HG02840 (cell line): Measurements from ENCODE around the gene DNAJB9.

Experiments used
- ATAC-seq: cut with Tn5 transposase; IDR thresholded peaks from one replicate; pipeline ENCODE4 v1.9.1; 2021; ENCODE audit warnings: mild to moderate bottlenecking, moderate library complexity, moderate number of reproducible peaks; ENCODE audit not compliant: unreplicated experiment, low FRiP score

The DNAJB9 gene

GRCh38 chr7:108603656-108604306 lies 34.1 kb downstream of the DNAJB9 start:
- no peak for ATAC-seq

GRCh38 chr7:108604307-108605077 lies 34.8 kb downstream of the DNAJB9 start:
- ATAC-seq = no peak

- no peak for ATAC-seq
These were observed 36.0 kb downstream of the DNAJB9 start for GRCh38 chr7:108605559-108606201.

- ATAC-seq = no peak
These were observed 40.0 kb downstream of the DNAJB9 start for GRCh38 chr7:108609643-108610042.

DNA sequence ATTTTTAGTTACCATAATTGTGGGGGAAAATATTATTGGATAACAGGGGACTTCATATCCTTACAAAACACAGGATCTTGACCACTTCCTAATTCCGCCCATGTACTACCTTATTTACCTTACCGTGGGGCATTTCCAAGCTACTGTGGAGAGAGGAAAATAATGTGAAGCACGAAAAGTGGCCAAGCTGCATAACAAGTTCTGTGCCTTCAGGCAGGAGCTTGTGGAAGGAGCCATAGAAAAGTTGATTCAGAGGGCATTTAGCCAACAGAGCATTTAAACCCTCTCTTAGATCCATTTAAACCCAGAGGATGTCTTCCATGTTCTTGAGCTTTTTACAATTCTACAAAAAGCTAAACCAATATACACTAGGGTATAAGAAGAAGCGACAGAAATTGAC lies 41.6 kb downstream of the DNAJB9 start:
- no peak for ATAC-seq

- ATAC-seq = no peak
These were observed 43.7 kb downstream of the DNAJB9 start for GRCh38 chr7:108613147-108613948.

- no peak for ATAC-seq
These were observed 44.3 kb downstream of the DNAJB9 start for GRCh38 chr7:108613949-108614381.

DNA sequence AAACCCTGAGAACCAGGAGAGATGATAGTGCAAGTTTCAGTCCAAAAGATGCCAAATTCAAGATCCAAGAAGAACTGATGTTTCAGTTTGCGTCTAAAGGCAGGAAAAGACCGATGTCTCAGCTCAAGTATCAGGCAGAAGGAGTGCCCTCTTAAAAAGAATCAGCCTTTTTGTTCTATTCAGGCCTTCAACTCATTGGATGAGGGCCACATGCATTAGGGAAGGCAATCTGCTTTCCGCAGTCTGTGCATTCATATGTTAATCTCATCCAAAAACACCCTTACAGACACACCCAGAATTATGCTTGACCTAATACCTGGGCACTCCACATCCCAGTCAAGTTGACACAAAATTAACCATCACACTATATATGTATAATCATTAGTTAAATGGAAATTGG lies 45.2 kb downstream of the DNAJB9 start:
- ATAC-seq = no peak

DNA sequence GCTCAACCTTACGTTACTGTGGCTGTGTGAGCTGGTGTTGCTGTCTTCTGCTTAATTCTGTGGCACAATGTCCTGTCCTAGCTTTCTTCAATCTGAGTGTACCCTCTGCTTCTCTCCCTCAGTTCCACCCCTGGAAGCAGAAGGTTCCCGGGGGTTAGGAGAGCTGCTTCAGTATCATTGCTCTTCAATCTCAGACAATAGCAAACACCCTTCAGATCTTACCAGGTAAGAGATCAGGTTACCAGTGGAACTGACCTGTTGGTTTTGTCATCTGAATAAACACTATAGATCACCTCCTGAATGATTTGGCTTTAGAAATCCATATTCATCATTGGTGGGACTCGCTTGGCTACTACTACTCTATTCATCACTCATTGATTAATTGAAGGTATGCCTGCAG lies 48.4 kb downstream of the DNAJB9 start:
- no peak for ATAC-seq

DNA sequence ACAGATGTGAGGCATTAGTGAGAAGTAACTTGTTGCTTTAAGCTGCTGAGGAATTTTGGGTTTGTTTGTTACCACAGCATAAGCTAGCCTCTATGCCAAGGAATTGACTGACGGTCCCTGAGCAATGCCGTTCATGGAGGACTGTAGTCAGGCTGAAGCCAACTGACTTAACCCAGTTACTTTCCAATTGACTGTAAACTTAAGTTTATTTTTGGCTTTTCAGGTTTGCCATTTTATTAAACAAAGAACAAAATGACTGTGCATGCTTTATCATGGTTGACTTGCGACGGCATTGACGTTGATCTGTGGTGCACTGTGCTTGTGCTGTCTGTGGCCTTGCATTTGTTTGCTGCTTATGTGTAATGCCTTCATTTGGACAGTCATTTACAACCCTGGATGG lies 53.5 kb downstream of the DNAJB9 start:
- peak; percentile 52 for ATAC-seq
